Activated effector memory CD4-positive, alpha-beta T cell treated with anti-CD3 and anti-CD28 coated beads, Interleukin-2, amount 50 U/mL, for 16 hours (primary cell): ENCODE results near the gene NRTN.

Source experiments
- DNase-seq: peaks from one replicate; pipeline ENCODE4 v3.0.0-alpha.2; 2020

NRTN gene

DNA sequence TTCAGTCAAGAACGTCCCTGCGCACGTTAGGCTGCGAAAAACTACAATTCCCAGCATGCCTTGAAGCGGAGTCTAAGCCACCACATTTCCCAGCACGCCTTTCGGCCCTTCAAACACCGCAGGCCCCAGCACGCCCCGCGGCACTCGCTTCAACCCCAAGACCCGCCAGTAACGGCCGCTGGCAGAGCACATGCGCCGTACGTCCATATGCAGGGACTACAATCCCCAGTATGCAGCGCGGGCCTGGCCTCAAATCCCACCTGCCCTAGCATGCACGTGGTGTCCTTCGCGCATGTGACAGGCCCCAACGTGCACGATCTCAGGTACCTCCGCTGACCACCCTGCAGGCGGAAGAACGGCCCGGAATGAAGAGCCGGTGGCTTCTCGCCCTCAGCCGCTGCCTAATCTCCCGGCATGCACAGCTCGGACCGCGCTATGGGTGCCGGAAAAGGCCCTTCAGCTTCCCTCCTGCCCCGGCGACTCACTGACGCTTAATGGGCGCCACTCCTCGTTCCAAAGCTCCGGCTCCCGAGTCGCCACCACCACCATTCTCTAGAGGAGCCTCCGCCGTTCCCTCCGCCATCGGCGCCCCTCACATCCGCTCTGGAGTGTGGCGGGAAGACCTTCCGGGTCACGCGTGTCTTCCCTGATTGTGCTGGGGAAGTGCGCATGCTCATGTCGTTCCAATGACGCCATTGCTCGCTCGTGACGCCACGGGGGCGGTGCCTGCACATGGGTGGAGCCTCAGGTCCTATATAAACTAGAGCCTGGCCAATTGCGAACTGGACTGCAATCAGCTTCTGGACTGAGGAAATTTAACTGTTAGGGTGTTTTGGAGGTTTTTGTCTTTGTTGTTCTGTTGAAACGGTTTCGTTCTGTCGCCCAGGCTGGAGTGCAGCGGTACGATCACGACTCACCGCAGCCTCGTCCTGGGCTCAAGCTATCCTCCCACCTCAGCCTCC is 14.0 kb upstream of the NRTN start, which contains the start of gene DUS3L:
Gene DUS3L (minus strand): TSS at position 605 of the 962 bp plus-strand sequence. CDS start 22 bp downstream, at position 583.
- DNase-seq: peak; percentile 98

DNA sequence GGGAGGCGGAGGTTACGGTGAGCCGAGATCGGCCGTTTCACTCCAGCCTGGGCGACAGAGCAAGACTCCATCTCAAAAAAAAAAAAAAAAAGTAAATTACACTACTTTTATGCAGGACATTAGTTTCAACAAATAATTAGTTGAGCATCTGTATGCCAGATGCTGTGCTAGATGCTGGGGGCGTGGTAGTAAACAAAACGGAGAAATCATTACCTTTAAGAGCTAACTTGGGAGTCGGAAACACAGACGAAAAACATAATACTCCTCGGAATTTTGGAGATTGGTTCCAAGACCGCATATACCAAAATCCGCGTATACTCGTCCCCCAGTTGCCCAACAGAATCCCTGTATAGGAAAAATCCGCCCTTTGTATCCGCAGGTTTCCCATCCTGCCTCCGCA is 12.6 kb upstream of the NRTN start:
- no peak for DNase-seq

DNA sequence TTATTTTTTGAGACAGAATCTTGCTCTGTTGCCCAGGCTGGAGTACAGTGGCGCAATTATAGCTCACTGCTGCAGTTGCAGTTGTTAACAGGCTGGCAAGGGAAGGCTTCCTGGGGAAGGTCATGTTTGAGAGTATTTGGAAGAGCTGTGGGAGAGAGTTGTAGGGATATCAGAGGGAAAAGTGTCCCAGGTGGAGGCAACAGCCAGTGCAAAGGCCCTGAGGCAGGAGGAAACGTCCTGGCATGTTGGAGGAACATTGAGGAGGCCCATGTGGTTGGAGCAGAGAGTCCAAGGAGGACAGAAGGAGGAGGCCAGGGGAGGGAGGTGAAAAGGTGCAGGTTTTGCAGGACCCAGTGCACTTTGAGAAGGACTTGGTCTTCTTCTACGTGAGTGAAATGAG is 11.7 kb upstream of the NRTN start:
- no peak for DNase-seq

DNA sequence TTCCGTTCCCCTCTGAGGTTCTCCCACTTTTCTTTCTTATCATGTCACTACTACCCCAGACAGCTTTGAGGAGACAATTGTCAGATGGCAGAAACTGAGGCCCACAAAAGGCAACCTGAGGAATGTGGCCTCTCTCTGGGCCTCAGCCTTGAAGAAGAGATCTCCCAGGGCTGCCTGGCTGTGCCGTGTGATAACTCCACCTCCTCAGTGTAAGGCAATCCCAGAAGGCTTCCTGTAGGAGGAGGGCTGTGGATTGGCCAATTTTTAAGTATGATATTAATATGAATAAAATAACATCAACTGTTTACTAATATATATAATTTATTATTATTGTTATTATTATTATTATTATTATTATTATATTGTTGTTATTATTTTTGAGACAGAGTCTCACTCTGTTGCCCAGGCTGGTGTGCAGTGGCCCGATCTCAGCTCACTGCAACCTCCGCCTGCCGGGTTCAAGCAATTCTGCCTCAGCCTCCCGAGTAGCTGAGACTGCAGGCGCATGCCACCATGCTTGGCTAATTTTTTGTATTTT is 9.4 kb upstream of the NRTN start:
- no peak for DNase-seq

GRCh38 chr19:5798244-5798643 is 6.6 kb upstream of the NRTN start:
- no peak for DNase-seq

DNA sequence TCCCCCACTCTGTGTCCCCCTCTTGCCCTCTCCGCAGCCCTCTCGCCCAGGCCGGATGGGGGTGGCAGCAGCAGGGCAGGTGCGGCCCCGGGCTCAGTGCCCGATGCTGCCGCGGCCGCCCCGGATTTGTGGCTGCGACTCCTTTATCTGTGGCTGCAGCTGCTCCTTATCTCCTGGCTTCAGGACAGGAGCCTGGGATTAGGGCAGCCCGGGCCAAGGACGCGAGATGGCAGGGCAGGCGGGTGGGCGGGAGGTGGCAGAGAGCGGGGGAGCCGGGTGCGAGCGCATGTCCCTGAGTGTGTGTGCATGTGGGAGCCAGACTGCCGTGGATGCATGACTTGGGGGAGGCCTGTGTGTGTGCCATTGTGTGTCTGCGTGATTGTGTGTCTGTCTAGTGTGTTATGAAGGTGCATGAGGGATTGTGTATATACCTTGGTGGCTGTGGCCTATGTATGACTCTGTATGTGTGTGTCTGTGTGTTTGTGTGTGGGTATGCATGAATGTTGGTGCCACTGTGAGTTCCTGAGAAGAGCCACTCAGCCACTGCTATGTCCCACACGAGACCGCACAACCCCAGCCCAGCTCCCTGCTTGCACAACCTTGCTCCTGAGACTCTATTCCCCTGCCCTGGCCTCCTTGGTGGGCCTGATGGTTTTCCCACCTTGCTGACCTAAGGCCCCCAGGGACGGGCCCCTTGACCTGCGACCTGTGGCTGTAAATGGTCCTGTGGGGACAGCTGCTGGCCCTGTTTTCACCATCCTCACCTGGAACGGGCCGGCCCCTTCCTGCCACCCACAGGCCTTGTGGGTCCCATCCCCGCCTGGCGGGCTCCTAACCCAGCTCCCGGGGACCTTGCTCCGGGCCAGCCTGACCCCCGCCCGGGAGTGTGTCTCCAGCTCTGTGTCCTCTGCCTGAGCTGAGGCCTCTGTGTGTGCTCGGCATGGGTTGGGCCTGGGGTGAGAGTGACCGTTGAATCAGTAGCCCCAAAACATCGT is 5.3 kb upstream of the NRTN start:
- DNase-seq: no peak

- no peak for DNase-seq
Measured at GRCh38 chr19:5800361-5801270, 4.3 kb upstream of the NRTN start.

- no peak for DNase-seq
Measured at GRCh38 chr19:5801796-5802619, 2.9 kb upstream of the NRTN start.

DNA sequence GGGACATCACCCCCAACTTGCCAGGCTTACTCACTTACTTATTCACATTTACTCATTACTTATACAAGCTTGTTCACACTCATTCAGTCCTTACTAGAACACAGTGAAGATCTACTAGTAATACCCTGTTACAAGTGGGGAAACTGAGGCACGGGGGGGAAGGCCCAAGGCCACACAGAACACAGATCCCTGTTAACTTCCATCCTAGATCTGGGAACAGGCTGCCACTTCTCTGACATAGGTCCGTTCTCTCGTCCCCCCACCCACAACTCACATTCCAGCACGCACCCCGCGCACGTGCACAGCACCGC is 1.5 kb upstream of the NRTN start:
- DNase-seq: no peak

DNA sequence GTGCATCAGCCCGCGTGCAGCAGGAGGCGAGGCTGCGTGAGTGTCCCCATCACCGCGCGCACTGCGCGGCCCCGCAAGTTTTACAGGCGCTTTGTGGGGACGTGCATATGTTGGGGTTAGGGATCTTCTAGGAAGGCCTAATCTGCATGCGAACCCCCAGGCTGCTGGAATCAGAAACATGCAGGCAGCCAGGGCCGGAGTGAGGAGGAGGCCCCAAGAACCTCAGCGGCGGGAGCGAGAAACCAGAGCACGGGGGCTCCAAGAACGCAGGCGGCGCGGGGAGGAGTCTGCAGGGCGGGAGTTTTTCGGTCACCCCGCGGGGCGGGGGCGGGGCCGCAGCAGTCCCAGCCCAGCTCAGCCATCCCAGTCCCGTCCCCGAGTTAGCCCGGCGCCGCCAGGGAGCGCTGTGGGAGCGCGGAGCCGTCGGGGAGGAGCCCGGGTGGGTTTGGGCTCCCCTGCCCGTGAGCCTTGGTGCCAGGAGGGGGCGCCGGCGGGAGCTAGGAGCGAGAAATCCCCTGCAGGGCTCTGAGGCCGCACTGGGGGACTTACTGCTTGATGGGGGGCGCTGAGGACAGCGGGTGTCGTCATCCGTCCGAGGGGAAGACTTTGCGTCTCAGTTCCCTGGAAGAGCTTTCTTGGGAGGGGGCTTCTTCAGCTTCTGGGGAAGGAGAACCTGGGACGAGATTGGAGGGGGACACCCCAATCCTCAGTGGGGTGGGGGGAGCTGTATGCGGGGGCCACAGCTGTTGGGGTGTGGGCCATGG is 933 bp upstream of the NRTN start:
- peak; percentile 97 for DNase-seq

GRCh38 chr19:5805462-5806132 is 730 bp downstream of the NRTN start:
- DNase-seq: peak; percentile 86

DNA sequence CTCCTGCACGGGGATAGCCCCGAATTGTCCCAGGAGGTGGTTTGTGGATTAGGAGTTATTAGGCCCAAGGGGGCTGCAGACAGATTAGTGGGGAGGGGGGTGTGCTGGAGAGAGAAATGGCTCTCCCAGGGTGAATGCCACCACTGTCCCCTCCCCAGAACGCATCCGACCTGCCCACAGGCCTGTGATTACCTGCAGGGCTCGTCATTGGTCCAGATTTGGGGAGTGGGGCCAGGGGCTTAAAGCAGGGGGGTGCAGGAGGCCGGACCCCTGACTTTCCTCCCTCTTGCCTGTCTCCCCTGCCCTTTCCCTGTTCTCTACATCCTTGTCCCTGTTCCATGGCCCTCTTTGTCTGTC is 1.2 kb downstream of the NRTN start:
- DNase-seq: no peak

GRCh38 chr19:5806905-5807304 is 2.0 kb downstream of the NRTN start:
- DNase-seq: no peak

GRCh38 chr19:5808120-5808816 is 3.4 kb downstream of the NRTN start:
- DNase-seq: no peak

- no peak for DNase-seq
Measured at GRCh38 chr19:5809053-5809452, 4.2 kb downstream of the NRTN start.

DNA sequence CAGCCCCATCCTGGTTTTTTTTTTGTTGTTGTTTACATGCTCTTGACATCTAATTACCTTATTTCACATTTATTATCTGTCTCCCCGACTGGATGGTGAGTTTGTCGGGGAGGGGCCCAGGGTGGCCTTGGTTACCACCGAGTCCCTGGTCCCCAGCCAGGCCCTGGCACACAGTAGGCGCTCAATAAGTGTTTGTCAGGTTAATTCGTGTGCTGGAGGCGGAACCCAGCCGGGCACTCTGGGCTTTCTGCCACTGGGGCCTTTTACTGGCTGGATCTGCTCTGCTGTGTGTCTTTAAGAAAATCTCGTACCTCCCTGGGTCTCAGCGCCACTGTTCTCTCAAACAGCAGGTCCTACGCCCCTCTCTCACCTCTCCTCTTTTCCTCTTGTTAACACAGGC is 4.6 kb downstream of the NRTN start:
- no peak for DNase-seq

DNA sequence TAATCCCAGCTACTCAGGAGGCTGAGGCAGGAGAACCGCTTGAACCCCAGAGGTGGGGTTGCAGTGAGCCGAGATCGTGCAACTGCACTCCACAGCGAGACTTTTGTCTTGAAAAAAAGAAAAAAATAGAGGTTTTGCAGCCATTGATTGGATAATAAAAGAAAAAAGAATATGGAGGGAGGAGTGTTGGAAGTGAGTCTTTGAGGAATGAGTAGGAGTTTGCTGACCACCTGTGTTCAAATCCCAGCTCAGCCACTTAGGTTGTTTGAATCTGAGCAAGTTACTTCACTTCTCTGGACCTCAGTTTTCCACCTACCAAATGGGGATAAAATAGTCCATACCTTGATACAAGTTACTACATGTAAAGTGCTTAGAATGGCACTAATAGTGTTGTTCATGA is 6.2 kb downstream of the NRTN start:
- no peak for DNase-seq

- DNase-seq: no peak
Measured at GRCh38 chr19:5814123-5814851, 9.4 kb downstream of the NRTN start.

DNA sequence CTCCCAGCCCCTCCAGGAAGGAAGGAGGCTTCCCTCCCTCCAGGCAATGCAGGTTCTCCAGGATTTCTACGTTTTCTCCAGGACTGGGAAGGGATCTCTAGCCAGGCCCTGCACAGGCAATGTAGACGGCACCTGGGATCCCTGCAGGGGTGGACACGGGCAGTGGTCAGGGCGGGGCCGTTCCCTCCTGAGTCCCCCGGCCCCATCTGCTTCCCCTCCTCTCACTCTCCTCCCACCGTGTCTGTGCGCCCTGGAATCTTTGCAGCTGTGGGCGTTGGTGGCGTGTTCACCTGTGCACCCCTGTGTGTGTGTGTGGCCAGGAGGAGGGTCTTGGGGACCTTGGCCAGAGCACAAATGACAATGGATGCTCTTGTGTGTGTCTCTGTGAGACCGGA is 10.0 kb downstream of the NRTN start:
- no peak for DNase-seq
